Amygdala (tissue), 56 donors: ENCODE data around the gene RFPL3.
"Not testable (repeated sequence)": the region's sequence is repeated elsewhere in the genome, so short reads cannot be mapped to it uniquely, and the experiment has no call there.

Experiments used
- DNase-seq, 56 donors: peaks; one replicate each; lab custom pipeline; 2025; lab: John Stamatoyannopoulos, UW

The RFPL3 gene

DNA sequence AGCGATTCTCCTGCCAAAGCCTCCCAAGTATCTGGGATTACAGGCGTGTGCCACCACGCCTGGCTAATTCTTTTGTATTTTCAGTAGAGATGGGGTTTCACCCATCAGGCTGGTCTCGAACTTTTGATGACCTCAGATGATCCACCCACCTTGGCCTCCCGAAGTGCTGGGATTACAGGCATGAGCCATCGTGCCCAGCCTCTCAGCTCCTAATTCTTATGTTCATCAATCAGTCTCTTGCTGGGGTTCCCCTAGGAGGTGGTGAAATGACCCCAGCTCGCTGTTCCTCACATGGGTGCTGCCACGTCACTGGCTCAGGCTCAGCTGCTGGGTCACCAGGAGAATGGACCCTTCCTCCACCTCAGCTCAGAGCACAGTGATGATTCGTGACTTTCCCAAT, at the start of gene RFPL3:
Gene RFPL3 (plus strand): TSS at position 301 of the 400 bp plus-strand sequence. CDS start 205 bp downstream, outside the sequence.
- DNase-seq: not testable (repeated sequence)

DNA sequence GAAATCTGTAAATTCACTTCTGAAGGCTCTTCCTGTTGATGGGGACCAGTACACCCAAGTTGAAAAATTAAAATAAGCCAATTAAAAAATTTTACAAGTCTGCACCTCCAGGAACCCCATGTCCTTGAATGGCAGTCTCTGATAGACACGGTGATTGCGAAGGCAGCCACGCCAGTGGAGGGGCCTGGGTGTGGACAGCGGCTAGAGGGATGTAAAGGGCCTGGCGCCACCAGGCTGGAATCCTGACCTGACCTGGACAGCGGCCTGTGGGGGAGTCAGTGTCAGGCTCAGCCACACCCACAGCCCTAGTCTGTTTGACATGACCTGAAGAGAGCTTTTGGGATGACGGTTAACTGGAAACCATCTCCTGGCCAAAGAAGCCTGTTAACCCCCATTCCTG, 49.5 kb upstream of the RFPL3 start:
- no peak for DNase-seq

DNA sequence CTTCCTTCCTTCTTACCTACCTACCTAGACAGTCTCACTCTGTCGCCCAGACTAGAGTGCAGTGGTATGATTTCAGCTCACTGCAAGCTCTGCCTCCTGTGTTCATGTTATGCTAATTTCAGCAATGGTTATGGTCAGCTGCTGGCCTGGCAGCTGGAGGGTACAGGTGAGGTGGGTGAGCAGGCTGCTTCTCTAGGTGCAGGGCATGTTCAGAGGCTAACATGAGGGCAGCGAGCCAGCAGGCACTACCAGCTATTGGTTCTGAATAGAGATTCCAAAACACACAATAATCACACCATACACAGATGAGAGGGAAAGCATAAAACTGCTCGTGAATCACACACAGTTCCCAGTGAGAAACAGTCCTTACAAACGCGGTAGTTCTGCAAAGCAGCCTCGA, 48.7 kb upstream of the RFPL3 start:
- DNase-seq: no peak

GRCh38 chr22:32309585-32310251, 47.9 kb upstream of the RFPL3 start:
- no peak for DNase-seq

DNA sequence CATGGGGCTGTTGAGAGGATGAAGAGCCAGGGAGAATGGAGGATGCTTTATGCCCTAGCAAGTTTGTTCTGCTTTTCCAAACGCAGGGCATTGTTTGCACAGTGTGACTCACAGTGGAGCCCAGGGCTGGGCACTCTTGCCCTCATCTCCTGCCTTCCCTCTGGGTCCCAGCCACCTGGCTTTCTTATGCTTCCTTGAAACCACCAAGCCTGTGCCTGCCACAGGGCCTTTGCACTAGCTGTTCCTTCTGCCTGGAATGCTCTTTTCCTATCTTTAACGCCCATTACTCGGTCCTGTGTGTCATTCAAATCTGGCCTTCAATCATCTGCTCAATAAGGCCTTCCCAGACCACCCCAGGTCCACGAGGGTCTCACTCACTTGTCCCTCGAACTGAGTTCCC, 46.9 kb upstream of the RFPL3 start:
- no peak for DNase-seq

- DNase-seq: no peak
These were observed 46.1 kb upstream of the RFPL3 start for GRCh38 chr22:32311551-32312071.

DNA sequence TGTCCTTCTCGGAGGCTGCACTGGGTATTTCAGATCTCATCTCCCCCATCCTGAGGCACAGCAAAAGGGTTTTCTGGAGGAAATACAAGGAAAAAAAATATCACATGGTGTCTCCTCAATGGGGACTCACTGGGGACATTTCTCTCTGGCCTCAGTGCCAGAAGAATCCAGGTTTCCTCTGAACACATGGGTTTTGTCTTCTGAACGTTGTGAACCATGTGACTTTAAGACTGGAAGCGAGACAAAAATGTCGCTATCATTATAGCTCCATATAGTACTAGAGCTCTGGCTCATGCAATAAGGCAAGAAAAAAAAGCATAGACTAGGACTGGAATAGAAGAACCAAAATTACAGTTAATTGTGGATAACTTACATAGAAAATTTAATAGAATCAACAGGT, 44.9 kb upstream of the RFPL3 start:
- DNase-seq: no peak

GRCh38 chr22:32313532-32313931, 44.1 kb upstream of the RFPL3 start:
- no peak for DNase-seq

DNA sequence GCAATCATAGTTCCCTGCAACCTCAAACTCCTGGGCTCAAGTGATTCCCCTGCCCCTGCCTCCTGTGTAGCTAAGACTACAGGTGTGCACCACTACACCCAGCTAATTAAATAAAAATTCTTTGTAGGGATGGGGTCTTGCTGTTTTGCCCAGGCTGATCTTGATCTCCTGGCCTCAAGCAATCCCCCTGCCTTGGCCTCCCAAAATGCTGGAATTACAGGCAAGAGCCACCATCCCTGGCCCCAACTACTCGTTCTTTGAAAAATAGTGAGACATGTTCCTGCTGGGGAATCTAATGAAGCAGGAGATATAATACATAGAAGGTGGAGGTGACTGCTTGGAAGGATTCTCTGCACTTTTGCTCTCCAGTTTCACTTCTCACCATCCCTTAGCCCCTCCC, 40.1 kb upstream of the RFPL3 start:
- no peak for DNase-seq

DNA sequence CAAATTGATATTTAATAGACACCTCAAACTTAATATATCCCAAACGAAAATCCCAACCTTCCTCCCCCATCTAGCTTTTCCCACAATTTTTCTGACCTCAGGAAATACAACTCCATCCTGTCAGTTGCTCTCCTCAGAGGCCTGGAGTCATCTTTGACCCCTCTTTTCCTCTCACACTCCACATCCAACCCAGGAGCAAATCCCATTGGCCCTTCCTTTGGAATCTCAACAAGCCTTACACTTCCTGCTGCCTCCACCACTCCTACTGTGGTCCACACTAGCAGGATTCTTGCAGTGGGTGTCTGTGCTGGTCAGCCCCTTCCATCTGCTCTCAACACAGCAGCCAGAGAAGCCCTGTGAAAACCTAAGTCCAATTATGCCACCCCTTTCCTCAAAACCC, 39.3 kb upstream of the RFPL3 start:
- DNase-seq: no peak

- no peak for DNase-seq
These were observed 37.7 kb upstream of the RFPL3 start for GRCh38 chr22:32319861-32320406.

GRCh38 chr22:32322986-32323385, 34.7 kb upstream of the RFPL3 start:
- DNase-seq: no peak

GRCh38 chr22:32323513-32324164, 34.0 kb upstream of the RFPL3 start:
- DNase-seq: no peak

DNA sequence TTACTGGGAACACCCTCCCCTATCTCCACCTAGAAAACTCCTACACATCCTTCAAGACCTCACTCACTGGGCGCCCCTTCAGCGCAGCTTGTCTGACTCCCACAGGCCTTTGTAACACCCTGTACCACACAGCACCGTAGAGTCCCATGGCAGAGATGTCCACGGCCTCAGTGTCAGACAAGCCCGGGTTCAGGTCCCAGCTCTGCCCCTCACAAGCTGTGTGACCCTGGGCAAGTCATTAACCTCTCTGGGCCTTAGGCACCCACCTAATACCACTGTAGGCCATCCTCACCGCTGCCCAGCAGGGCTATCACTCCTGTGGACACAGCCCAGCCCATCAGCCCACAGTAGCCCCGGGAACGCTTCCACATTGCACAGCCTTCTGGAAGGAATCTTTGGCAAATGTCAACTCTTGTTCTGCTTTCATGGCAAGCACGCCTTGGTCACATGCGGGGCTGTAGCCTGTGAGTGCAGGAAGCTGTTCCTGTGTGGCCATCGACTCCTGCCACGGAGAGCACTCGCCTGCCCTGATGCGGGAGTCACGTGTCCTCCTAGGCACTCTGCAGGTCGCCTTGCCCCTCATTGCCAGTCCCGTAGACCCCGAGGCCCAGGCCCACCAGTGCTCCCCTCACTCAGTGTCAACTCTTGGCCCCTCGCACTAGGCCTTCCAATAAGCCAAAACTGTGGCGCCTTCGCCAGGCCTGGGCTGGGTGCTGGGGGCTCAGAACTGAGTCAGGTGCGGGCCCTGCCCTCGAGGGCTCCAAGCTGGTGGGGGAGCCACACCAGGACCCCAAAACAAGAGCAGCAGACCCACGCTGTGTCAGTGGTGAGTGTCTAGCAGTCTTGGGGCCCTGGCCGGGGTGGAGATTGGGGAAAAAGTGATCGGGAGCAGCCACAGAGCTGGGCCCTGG, 32.9 kb upstream of the RFPL3 start:
- no peak for DNase-seq

DNA sequence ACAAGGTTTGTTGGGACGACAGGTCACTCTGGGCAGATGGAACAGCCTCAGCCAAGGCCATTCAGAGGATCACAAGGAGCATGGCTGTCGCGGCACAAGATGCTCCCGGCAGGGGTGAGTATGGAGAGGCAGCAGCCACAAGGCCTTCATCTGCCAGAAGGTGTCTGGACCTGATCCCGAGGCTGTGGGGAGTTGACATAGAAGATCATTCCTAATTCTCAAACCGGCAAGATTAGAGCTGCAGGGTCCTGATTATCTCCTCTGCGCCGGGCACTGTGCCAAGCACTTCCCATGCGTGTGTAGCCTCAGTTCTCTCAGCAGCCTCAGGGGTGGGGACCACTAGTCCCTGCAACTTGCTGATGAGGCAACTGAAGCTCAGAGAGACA, 32.3 kb upstream of the RFPL3 start:
- DNase-seq: no peak

GRCh38 chr22:32325811-32326237, 31.8 kb upstream of the RFPL3 start:
- DNase-seq: no peak

- no peak for DNase-seq
These were observed 31.0 kb upstream of the RFPL3 start for GRCh38 chr22:32326647-32327046.

- no peak for DNase-seq
These were observed 30.6 kb upstream of the RFPL3 start for GRCh38 chr22:32327066-32327465.

- no peak for DNase-seq
These were observed 30.0 kb upstream of the RFPL3 start for GRCh38 chr22:32327596-32328171.
